MCF 10A (cell line): ENCODE data around the gene CCDC167. TPM values are rescaled to one million over a fixed set of nuclear protein-coding genes. Genes with fewer than 3 reads are reported as not detected.

Experiments used
- BruUV-seq: library from RNA; stranded (reverse); fragments of 400-500 nt; replicated peaks from 2 replicates; lab custom pipeline; 2021; lab: Mats Ljungman, UMichigan
- CTCF ChIA-PET: fragments of 300-600 bp; sonication (Branson Sonifier 250); formaldehyde crosslinking; extraction: SDS; loops from one replicate; lab custom pipeline; 2021; ENCODE audit warnings: antibody characterized with exemption, inconsistent platforms; lab: Yijun Ruan, JAX
- POLR2A ChIA-PET: fragments of 300-600, 350-650 bp; sonication (Branson Sonifier 250); formaldehyde crosslinking; extraction: SDS; loops from one replicate; lab custom pipeline; 2020; ENCODE audit warnings: antibody characterized with exemption, inconsistent platforms; lab: Yijun Ruan, JAX
- DNase-seq: peaks from one replicate; pipeline ENCODE4 v3.0.0-alpha.2; 2018; ENCODE audit not compliant: unreplicated experiment
- H3K27ac Mint-ChIP-seq: one replicate; pipeline ENCODE4 v1.8.0; 2022; ENCODE audit warnings: mild to moderate bottlenecking, low read depth, mixed read lengths; ENCODE audit not compliant: unreplicated experiment
- H3K27me3 Mint-ChIP-seq: one replicate; pipeline ENCODE4 v1.8.0; 2022; ENCODE audit warnings: mixed read lengths; ENCODE audit not compliant: insufficient read depth, unreplicated experiment
- H3K36me3 Mint-ChIP-seq: one replicate; pipeline ENCODE4 v1.8.0; 2022; ENCODE audit warnings: mild to moderate bottlenecking, moderate library complexity, mixed read lengths; ENCODE audit not compliant: insufficient read depth, unreplicated experiment
- H3K4me1 Mint-ChIP-seq: one replicate; pipeline ENCODE4 v1.8.0; 2022; ENCODE audit warnings: mixed read lengths; ENCODE audit not compliant: insufficient read depth, unreplicated experiment
- H3K4me3 Mint-ChIP-seq: one replicate; pipeline ENCODE4 v1.8.0; 2022; ENCODE audit warnings: mild to moderate bottlenecking, moderate library complexity, mixed read lengths; ENCODE audit not compliant: unreplicated experiment
- H3K9me3 Mint-ChIP-seq: one replicate; pipeline ENCODE4 v1.8.0; 2022; ENCODE audit warnings: mixed read lengths; ENCODE audit not compliant: unreplicated experiment
- CTCF ChIP-seq: fragments of 200-600 bp; IDR thresholded peaks from one replicate; pipeline ENCODE4 v1.8.0; 2022; ENCODE audit warnings: antibody characterized with exemption, mild to moderate bottlenecking; ENCODE audit not compliant: unreplicated experiment
- intact Hi-C: fragments of 100-400 bp; cut with micrococcal nuclease; formaldehyde crosslinking; loops from 2 replicates; pipeline ENCODE4 v1.14.1; 2022
- total RNA-seq: library from RNA; stranded (reverse); gene quantifications from 2 replicates; pipeline ENCODE4 v1.2.3, GENCODE V29; 2022

Gene CCDC167
- total RNA-seq, 1 experiment from 2014 or later: 24.4 TPM

- Mint-ChIP-seq H3K4me1 (no peaks in the 10 kb centered on the region), H3K9me3 (no peaks in the 10 kb centered on the region), H3K4me3 (no peak overlapping the region), H3K36me3 (peaks cover 57% of the 10 kb centered on the region), H3K27me3 (no peaks in the 10 kb centered on the region), H3K27ac (no peak overlapping the region)
- BruUV-seq: no TSS peak
- no peak for TF ChIP-seq CTCF
- CTCF ChIA-PET: no interaction called here
- DNase-seq: no peak
- intact Hi-C loops: no loop called here
- POLR2A ChIA-PET: interaction anchor here (3.1 kb wide), 1 partner anchor 9 kb away, joined by 16 read pairs; the partner anchor contains the start of gene CMTR1
These were observed 57.1 kb downstream of the CCDC167 start for GRCh38 chr6:37442416-37443215.

- Mint-ChIP-seq H3K4me1 (no peaks in the 10 kb centered on the region), H3K27me3 (no peaks in the 10 kb centered on the region), H3K4me3 (no peak overlapping the region), H3K9me3 (no peaks in the 10 kb centered on the region), H3K27ac (no peak overlapping the region), H3K36me3 (peaks cover 53% of the 10 kb centered on the region)
- TF ChIP-seq CTCF: no peak
- DNase-seq: no peak
- POLR2A ChIA-PET: no interaction called here
- intact Hi-C loops: no loop called here
- BruUV-seq: no TSS peak
- CTCF ChIA-PET: no interaction called here
These were observed 58.0 kb downstream of the CCDC167 start for GRCh38 chr6:37441651-37442050.

GRCh38 chr6:37438930-37439329 lies 60.8 kb downstream of the CCDC167 start:
- ChIA-PET POLR2A (interaction anchor here (0.6 to 0.7 kb wide), 2 partner anchors 17 to 18 kb away, joined by 3 to 5 read pairs; no protein-coding TSS in a partner anchor), CTCF (interaction anchor here (0.7 to 3.2 kb wide), 2 partner anchors 57 to 76 kb away, joined by 11 to 12 read pairs; no protein-coding TSS in a partner anchor)
- H3K4me1 Mint-ChIP-seq: peaks cover 12% of the 10 kb centered on the region
- no peaks in the 10 kb centered on the region for H3K27me3 Mint-ChIP-seq
- no peak for DNase-seq
- no peak overlapping the region for H3K4me3 Mint-ChIP-seq
- TF ChIP-seq CTCF: no peak
- intact Hi-C loops: no loop called here
- no peak overlapping the region for H3K27ac Mint-ChIP-seq
- BruUV-seq: no TSS peak
- H3K9me3 Mint-ChIP-seq: no peaks in the 10 kb centered on the region
- H3K36me3 Mint-ChIP-seq: peaks cover 34% of the 10 kb centered on the region

- ChIA-PET CTCF (interaction anchor here (0.6 to 2.7 kb wide), 3 partner anchors 45 to 1330 kb away, joined by 3 to 12 read pairs (median 4); no protein-coding TSS in a partner anchor), POLR2A (interaction anchor here (0.5 to 0.9 kb wide), 2 partner anchors 14 to 64 kb away, joined by 3 read pairs; no protein-coding TSS in a partner anchor)
- H3K9me3 Mint-ChIP-seq: no peaks in the 10 kb centered on the region
- no peak overlapping the region for H3K4me3 Mint-ChIP-seq
- H3K36me3 Mint-ChIP-seq: peaks cover 21% of the 10 kb centered on the region
- no TSS peak for BruUV-seq
- no peak overlapping the region for H3K27ac Mint-ChIP-seq
- peaks cover 19% of the 10 kb centered on the region for H3K4me1 Mint-ChIP-seq
- intact Hi-C loops: no loop called here
- no peak for TF ChIP-seq CTCF
- H3K27me3 Mint-ChIP-seq: no peaks in the 10 kb centered on the region
- no peak for DNase-seq
These were observed 63.9 kb downstream of the CCDC167 start for GRCh38 chr6:37435816-37436215.
